Measurements from ENCODE around the gene ZGRF1.
"Not testable (repeated sequence)": the region's sequence is repeated elsewhere in the genome, so short reads cannot be mapped to it uniquely, and the experiment has no call there.

GRCh38 chr4:112656115-112656514, 19.4 kb upstream of the ZGRF1 start:
- not testable (repeated sequence) for TF ChIP-seq CTCF, POLR2A (IDR thresholded peaks at IDR 0.05)
